Chondrocyte (in vitro differentiated cells): Measurements from ENCODE around the gene PLEKHA6. TPM values are rescaled to one million over a fixed set of nuclear protein-coding genes. Genes with fewer than 3 reads are reported as not detected.

ENCODE experiments used
- DNase-seq: peaks from one replicate; pipeline ENCODE4 v3.0.0; 2021; ENCODE audit warnings: mixed read lengths, low spot score
- H3K27ac Mint-ChIP-seq: one replicate; pipeline ENCODE4 v1.8.0; 2021; ENCODE audit warnings: mild to moderate bottlenecking, moderate library complexity, mixed read lengths; ENCODE audit not compliant: unreplicated experiment
- H3K27me3 Mint-ChIP-seq: 2 replicates; pipeline ENCODE4 v1.8.0; 2021; ENCODE audit warnings: low read depth, mixed read lengths
- H3K36me3 Mint-ChIP-seq: 2 replicates; pipeline ENCODE4 v1.8.0; 2021; ENCODE audit warnings: low read depth, mixed read lengths
- H3K4me1 Mint-ChIP-seq: 2 replicates; pipeline ENCODE4 v1.8.0; 2021; ENCODE audit warnings: low read depth, mild to moderate bottlenecking, mixed read lengths
- H3K4me3 Mint-ChIP-seq: one replicate; pipeline ENCODE4 v1.8.0; 2021; ENCODE audit warnings: mild to moderate bottlenecking, moderate library complexity, mixed read lengths; ENCODE audit not compliant: unreplicated experiment
- H3K9me3 Mint-ChIP-seq: 2 replicates; pipeline ENCODE4 v1.8.0; 2021; ENCODE audit warnings: low read depth, mixed read lengths
- total RNA-seq: library from RNA; stranded (reverse); gene quantifications from 3 replicates; pipeline ENCODE4 v1.2.1, GENCODE V29; 2021
- TF ChIP-seq, protein P1 (sequence below): fragments of 200-600 bp; sonication (generic); IDR thresholded peaks from 2 replicates; pipeline ENCODE4 v1.5.0; 2021; ENCODE audit warnings: antibody characterized with exemption, mild to moderate bottlenecking, moderate library complexity

PLEKHA6 gene
- total RNA-seq, 1 donor from 2014 or later = 0.15 TPM

DNA sequence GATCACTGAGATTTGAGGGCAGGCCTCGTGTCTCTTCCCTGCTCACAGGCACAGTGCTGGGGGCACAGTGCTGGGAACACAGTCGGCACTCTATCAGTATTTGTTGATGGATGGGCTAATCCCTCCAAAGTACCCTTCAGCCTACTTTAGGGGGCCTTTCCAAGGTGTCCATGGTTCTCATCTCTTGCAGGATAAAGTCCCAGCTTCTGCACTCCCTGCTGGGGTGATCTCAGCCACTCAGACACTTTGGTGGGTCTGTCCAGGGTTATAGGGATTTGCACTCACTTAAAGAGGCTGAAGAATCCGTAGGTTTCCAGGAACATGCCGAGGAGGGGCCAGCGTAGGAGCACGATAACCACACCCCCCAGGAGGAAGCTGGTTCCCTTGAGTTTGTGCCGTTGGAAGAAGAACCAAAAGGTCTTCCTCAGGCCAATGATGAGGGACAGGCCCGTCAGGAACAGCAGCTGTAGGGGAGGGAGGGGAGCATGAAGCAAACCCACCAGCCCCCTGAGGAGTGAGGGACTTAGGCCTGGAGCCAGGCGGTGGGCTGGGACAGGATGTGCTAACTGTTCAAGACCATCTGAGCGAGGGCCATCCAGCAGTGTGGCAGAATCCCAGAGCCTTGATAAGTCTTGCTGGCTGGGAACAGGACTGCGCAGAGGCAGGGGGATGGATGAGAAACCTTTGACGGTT lies 158.2 kb downstream of the PLEKHA6 start:
- Mint-ChIP-seq H3K27me3 (peaks cover 33% of the 10 kb centered on the region), H3K27ac (no peak overlapping the region), H3K9me3 (no peaks in the 10 kb centered on the region), H3K4me1 (peaks cover 9% of the 10 kb centered on the region), H3K36me3 (no peaks in the 10 kb centered on the region), H3K4me3 (no peak overlapping the region)
- TF ChIP-seq, protein P1, sequence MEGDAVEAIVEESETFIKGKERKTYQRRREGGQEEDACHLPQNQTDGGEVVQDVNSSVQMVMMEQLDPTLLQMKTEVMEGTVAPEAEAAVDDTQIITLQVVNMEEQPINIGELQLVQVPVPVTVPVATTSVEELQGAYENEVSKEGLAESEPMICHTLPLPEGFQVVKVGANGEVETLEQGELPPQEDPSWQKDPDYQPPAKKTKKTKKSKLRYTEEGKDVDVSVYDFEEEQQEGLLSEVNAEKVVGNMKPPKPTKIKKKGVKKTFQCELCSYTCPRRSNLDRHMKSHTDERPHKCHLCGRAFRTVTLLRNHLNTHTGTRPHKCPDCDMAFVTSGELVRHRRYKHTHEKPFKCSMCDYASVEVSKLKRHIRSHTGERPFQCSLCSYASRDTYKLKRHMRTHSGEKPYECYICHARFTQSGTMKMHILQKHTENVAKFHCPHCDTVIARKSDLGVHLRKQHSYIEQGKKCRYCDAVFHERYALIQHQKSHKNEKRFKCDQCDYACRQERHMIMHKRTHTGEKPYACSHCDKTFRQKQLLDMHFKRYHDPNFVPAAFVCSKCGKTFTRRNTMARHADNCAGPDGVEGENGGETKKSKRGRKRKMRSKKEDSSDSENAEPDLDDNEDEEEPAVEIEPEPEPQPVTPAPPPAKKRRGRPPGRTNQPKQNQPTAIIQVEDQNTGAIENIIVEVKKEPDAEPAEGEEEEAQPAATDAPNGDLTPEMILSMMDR = no peak
- DNase-seq = no peak

GRCh38 chr1:204199579-204199978 lies 160.2 kb downstream of the PLEKHA6 start:
- Mint-ChIP-seq H3K27me3 (peaks cover 16% of the 10 kb centered on the region), H3K4me1 (peaks cover 22% of the 10 kb centered on the region), H3K27ac (no peak overlapping the region), H3K9me3 (no peaks in the 10 kb centered on the region), H3K4me3 (no peak overlapping the region), H3K36me3 (no peaks in the 10 kb centered on the region)
- no peak for DNase-seq
- TF ChIP-seq, protein P1 = no peak

DNA sequence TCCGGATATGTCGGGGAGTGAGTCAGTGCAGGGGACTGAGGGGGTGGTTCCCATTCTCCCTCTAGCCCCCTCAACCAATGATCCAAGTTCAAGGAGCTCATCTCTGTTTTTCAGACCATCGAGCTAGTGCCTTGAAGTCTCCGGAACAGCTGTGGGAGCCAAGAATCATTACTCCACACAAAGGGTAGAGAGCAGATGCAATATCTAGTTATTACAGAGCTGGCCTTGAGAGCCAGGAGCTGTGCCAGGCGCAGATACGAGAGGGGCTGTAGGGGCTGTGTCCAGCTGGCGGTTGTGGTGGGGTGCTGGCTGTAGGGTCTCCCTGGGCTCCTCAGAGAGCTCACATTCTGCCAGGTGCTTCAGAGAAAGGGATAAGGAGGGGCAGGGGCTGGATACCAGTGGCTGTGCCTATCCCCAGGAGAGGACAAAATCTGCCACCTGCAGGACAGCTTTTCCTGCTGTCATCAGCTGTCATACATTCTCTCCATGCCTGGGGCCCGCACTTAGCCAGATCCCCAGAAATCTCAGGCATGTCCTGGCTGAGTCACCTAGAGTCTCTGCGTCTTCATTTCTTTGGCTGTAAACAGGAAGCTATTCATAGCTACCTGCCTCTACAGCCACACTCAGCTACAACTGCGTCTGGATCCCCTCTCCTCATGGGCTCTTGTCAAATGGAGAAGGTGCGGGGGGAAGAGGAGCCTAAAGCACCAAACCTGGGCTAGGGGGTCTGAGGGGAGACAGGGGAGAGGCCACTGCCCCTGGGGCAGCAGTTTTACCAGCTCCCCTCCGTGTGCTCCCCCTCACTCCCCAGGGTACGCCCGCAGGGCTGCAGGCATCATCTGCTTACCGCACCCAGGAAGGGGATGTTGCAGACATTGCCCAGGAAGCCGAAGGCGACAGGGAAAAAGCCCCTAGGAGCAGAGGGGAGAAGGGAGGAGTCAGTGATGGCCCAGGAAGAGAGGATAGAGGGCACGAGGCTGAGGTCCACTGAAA lies 161.1 kb downstream of the PLEKHA6 start:
- no peak overlapping the region for H3K27ac Mint-ChIP-seq

GRCh38 chr1:204197068-204197467 lies 162.7 kb downstream of the PLEKHA6 start:
- TF ChIP-seq, protein P1 = no peak

More for the DNA sequence above, 161.1 kb downstream of the PLEKHA6 start:
- Mint-ChIP-seq H3K4me1 (peaks cover 22% of the 10 kb centered on the region), H3K36me3 (no peaks in the 10 kb centered on the region), H3K27me3 (peaks cover 6% of the 10 kb centered on the region), H3K9me3 (no peaks in the 10 kb centered on the region), H3K4me3 (no peak overlapping the region)
- TF ChIP-seq, protein P1 = peak; percentile 27
- DNase-seq = no peak

DNA sequence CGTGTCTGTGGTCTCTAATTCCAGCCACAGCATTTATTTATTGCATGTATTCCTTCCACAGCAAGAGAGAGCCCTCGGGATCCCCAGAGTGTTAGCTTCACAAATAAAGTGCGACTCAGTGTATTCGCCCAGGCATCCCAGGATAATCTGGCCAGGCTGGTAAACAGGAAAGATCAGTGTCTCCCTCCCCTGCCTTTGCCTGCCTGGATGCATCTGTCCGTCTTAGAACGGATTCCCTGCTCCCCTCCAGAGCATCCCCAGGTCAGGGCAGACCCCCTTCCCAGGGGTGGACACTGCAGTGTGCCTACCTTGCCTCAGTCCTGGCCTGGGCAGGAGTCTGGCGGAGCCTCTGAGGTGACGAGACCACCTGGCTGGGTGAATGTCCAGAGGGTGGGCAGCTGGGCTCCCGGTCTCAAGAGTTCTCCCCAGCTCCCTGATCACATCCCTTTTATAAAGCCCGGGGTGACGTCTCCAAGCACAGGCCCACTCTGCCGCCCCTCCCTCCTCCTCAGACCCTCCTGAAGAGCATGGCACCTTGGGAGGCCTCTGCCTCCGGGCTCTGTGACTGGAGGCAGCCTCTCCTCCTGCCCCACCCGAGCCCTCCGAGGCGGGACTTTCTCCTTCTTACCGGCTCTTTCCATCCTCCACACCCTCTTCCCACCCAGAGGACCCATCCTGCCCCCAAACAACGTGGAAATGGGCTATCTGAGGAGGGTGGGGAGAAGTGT lies 163.5 kb downstream of the PLEKHA6 start, which contains the start of gene KISS1:
TSS of gene KISS1 (minus strand) at position 424 of the 728 bp plus-strand sequence. CDS start 3,615 bp downstream, outside the sequence.
- peak within 1 kb of the TSS; percentile 59 for H3K27ac Mint-ChIP-seq

More at GRCh38 chr1:204197068-204197467, 162.7 kb downstream of the PLEKHA6 start:
- no peak for DNase-seq
- no peak overlapping the region for H3K27ac Mint-ChIP-seq
- no peaks in the 10 kb centered on the region for H3K9me3 Mint-ChIP-seq
- peaks cover 7% of the 10 kb centered on the region for H3K27me3 Mint-ChIP-seq
- no peaks in the 10 kb centered on the region for H3K36me3 Mint-ChIP-seq
- H3K4me1 Mint-ChIP-seq = peaks cover 22% of the 10 kb centered on the region
- no peak overlapping the region for H3K4me3 Mint-ChIP-seq

More for the DNA sequence above, 163.5 kb downstream of the PLEKHA6 start, which contains the start of gene KISS1:
- TF ChIP-seq, protein P1 = no peak
- Mint-ChIP-seq H3K4me3 (no peak within 1 kb of the TSS), H3K36me3 (no peaks in the 10 kb centered on the region), H3K4me1 (peaks cover 22% of the 10 kb centered on the region), H3K9me3 (no peaks in the 10 kb centered on the region), H3K27me3 (peaks cover 10% of the 10 kb centered on the region)
- no peak for DNase-seq
